Retinal pigment epithelial cell (primary cell): Measurements from ENCODE around the gene MYH4.

Source experiments
- DNase-seq: peaks from one replicate; pipeline ENCODE4 v3.0.0-alpha.2; 2010; ENCODE audit warnings: low read depth
- H3K4me3 ChIP-seq: 2 replicates; pipeline ENCODE4 v1.5.1; 2011; ENCODE audit warnings: mild to moderate bottlenecking, low read length, control low read depth, moderate library complexity
- CTCF ChIP-seq: conservative IDR thresholded peaks from 2 replicates; pipeline ENCODE4 v1.5.1; 2011; ENCODE audit warnings: low read depth, low read length, control low read depth, inconsistent platforms

The MYH4 gene

GRCh38 chr17:10458701-10459100 lies 10.7 kb downstream of the MYH4 start:
- H3K4me3 ChIP-seq, result no peak overlapping the region
- DNase-seq, result no peak
- no peak for TF ChIP-seq CTCF

- H3K4me3 ChIP-seq, result no peak overlapping the region
- TF ChIP-seq CTCF, result no peak
- DNase-seq, result no peak
These were observed 11.4 kb downstream of the MYH4 start for GRCh38 chr17:10457952-10458351.

- no peak for DNase-seq
- no peak overlapping the region for H3K4me3 ChIP-seq
- no peak for TF ChIP-seq CTCF
These were observed 22.1 kb downstream of the MYH4 start for GRCh38 chr17:10447026-10447931.

- H3K4me3 ChIP-seq, result no peak overlapping the region
- DNase-seq, result no peak
These were observed 29.5 kb downstream of the MYH4 start for GRCh38 chr17:10439816-10440215.

GRCh38 chr17:10435096-10435495 lies 34.3 kb downstream of the MYH4 start:
- no peak for TF ChIP-seq CTCF
- no peak overlapping the region for H3K4me3 ChIP-seq
- DNase-seq, result no peak

More at GRCh38 chr17:10439816-10440215, 29.5 kb downstream of the MYH4 start:
- no peak for TF ChIP-seq CTCF

GRCh38 chr17:10429421-10430045 lies 39.8 kb downstream of the MYH4 start:
- no peak for DNase-seq
- H3K4me3 ChIP-seq, result no peak overlapping the region
- TF ChIP-seq CTCF, result no peak

GRCh38 chr17:10428781-10429180 lies 40.6 kb downstream of the MYH4 start:
- DNase-seq, result no peak
- no peak overlapping the region for H3K4me3 ChIP-seq
- TF ChIP-seq CTCF, result no peak
